Kidney (tissue), 14 donors: ENCODE results near the gene PCDH19. TPM values are rescaled to one million over a fixed set of nuclear protein-coding genes. Genes with fewer than 3 reads are reported as not detected.

ENCODE experiments used
- DNase-seq, 5 donors: peaks; one replicate each; pipeline ENCODE4 v3.0.0-alpha.2; 2013 to 2020
- FAIRE-seq: peaks from 2 replicates; lab custom pipeline; 2012; peaks lifted over from hg19 to GRCh38; lab: Jason Lieb, UNC
- H3K27ac ChIP-seq, 2 donors: one replicate each; pipeline ENCODE4 v1.7.0; 2013; ENCODE audit warnings: low read depth in 2 of 2, low read length in 2 of 2, inconsistent platforms in 1 of 2
- H3K27me3 ChIP-seq: one replicate; pipeline ENCODE4 v1.7.1; 2013; ENCODE audit warnings: low read length, inconsistent platforms; ENCODE audit not compliant: control insufficient read depth, insufficient read depth
- H3K36me3 ChIP-seq, 3 donors: one replicate each; pipeline versions ENCODE4 v1.7.0 to v1.7.1; 2013; ENCODE audit warnings: low read length in 3 of 3, control low read depth in 1 of 3, inconsistent platforms in 1 of 3; ENCODE audit not compliant: insufficient read depth in 3 of 3, control insufficient read depth in 2 of 3
- H3K4me1 ChIP-seq, 3 donors: one replicate each; pipeline versions ENCODE4 v1.7.0 to v1.7.1; 2013; ENCODE audit warnings: low read length in 3 of 3, inconsistent platforms in 1 of 3, low read depth in 1 of 3; ENCODE audit not compliant: control insufficient read depth in 2 of 3, insufficient read depth in 2 of 3
- H3K4me3 ChIP-seq, 3 donors: one replicate each; pipeline versions ENCODE4 v1.7.0 to v1.8.1; 2013; ENCODE audit warnings: low read length in 3 of 3, control low read depth in 1 of 3, inconsistent platforms in 1 of 3
- H3K9ac ChIP-seq, 3 donors: one replicate each; pipeline versions ENCODE4 v1.7.0 to v1.7.1; 2013; ENCODE audit warnings: low read length in 3 of 3, control low read depth in 1 of 3, inconsistent platforms in 1 of 3
- H3K9me3 ChIP-seq, 3 donors: one replicate each; pipeline versions ENCODE4 v1.7.0 to v1.7.1; 2013; ENCODE audit warnings: low read length in 3 of 3, control low read depth in 1 of 3, inconsistent platforms in 1 of 3; ENCODE audit not compliant: control insufficient read depth in 2 of 3, insufficient read depth in 1 of 3
- intact Hi-C: fragments of 100-400 bp; cut with DNase I; formaldehyde crosslinking; loops from one replicate; pipeline ENCODE4 v1.11.1; 2022
- polyA plus RNA-seq: library from polyadenylated mRNA; stranded (reverse); fragments of 350-450 nt; fragmentation: Illumina TruSeq; extraction: RNeasy Lipid Tissue Mini Kit (QIAGEN cat#74804); gene quantifications from one replicate; pipeline ENCODE4 v1.2.3, GENCODE V29; 2014; ENCODE audit warnings: low read depth, low replicate concordance; ENCODE audit not compliant: insufficient read depth
- total RNA-seq: library from RNA; stranded (reverse); fragmentation: NEBNext Ultra II Directional; extraction: Animal tissue kit (Norgen Biotek cat#: 25700); gene quantifications from one replicate; pipeline ENCODE4 v1.2.1, GENCODE V29; 2021
- TF ChIP-seq, protein P1 (sequence below): IDR thresholded peaks from 3 replicates; pipeline ENCODE4 v1.5.1; 2012; ENCODE audit warnings: mild to moderate bottlenecking, moderate library complexity, borderline replicate concordance; ENCODE audit not compliant: insufficient read depth; ENCODE audit errors: extremely low read depth
- donor health status: control.
- donor health status: control.
- donor health status: control.
- donor health status: control.
- donor health status: control.
- donor health status: DM: yes; HTN: yes; CAD: no.
- donor health status: Normal renal cell carcinoma (clear cell type).

PCDH19 gene
- total and polyA plus RNA-seq, 2 donors from 2014 or later: 0.66 to 0.75 TPM

DNA sequence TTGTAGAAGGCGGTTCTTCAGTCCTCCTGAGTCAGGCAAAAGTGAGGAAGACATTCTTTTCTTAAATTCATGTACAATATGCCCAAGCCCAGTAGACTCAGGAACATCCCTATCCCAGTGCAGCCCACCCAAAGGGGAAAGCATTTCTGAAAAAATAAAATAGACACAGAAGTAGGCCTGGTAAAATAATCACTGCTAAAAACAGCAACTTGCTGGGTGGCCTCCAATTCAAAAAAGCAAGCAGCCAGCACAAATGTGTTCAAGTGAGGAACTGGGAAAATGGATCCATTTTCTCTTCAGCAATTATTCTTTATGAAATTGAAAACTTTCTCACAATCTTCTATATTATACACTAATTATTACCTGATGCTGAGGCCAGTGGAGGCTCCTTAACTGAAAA lies 165.4 kb downstream of the PCDH19 start:
- FAIRE-seq: no peak
- TF ChIP-seq, protein P1, sequence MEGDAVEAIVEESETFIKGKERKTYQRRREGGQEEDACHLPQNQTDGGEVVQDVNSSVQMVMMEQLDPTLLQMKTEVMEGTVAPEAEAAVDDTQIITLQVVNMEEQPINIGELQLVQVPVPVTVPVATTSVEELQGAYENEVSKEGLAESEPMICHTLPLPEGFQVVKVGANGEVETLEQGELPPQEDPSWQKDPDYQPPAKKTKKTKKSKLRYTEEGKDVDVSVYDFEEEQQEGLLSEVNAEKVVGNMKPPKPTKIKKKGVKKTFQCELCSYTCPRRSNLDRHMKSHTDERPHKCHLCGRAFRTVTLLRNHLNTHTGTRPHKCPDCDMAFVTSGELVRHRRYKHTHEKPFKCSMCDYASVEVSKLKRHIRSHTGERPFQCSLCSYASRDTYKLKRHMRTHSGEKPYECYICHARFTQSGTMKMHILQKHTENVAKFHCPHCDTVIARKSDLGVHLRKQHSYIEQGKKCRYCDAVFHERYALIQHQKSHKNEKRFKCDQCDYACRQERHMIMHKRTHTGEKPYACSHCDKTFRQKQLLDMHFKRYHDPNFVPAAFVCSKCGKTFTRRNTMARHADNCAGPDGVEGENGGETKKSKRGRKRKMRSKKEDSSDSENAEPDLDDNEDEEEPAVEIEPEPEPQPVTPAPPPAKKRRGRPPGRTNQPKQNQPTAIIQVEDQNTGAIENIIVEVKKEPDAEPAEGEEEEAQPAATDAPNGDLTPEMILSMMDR: no peak
- H3K36me3 ChIP-seq: no peaks in the 10 kb centered on the region

More for the DNA sequence above, 165.4 kb downstream of the PCDH19 start:
- Histone ChIP-seq H3K27ac (no peak overlapping the region), H3K9me3 (no peaks in the 10 kb centered on the region), H3K27me3 (no peaks in the 10 kb centered on the region), H3K4me3 (no peak overlapping the region), H3K4me1 (no peaks in the 10 kb centered on the region), H3K9ac (no peak overlapping the region)
- intact Hi-C loops: no loop called here
- no peak for DNase-seq

Other genes with a start within 250 kb of the PCDH19 start
- gene TNMD, start 174.7 kb upstream of the PCDH19 start, total RNA-seq: 0.63 TPM
- 2.6 TPM for gene TNMD, start 174.7 kb upstream of the PCDH19 start, polyA plus RNA-seq
- gene TSPAN6, start 226.5 kb upstream of the PCDH19 start, total RNA-seq: 27.8 TPM
- gene TSPAN6, start 226.5 kb upstream of the PCDH19 start, polyA plus RNA-seq: 60.1 TPM
- 3.2 TPM for gene SRPX2, start 233.9 kb upstream of the PCDH19 start, total RNA-seq
- 4.5 TPM for gene SRPX2, start 233.9 kb upstream of the PCDH19 start, polyA plus RNA-seq